GM13977 (cell line): ENCODE data around the gene IFNA2.

Source experiments
- DNase-seq: peaks from one replicate; pipeline ENCODE4 v3.0.0; 2012; ENCODE audit warnings: low spot score
- in situ Hi-C: fragments of 300-500 bp; cut with MboI; formaldehyde crosslinking; loops from one replicate; pipeline ENCODE4 v1.12.0; 2022; ENCODE audit warnings: low sequenced_read_pairs, low pct_unique_long_range_greater_than_20kb, mixed read lengths, inconsistent platforms; ENCODE audit not compliant: unreplicated experiment
- TF ChIP-seq, protein P1 (sequence below): IDR thresholded peaks from 2 replicates; pipeline ENCODE4 v1.5.1; 2012; ENCODE audit warnings: mild to moderate bottlenecking, control low read depth; ENCODE audit not compliant: insufficient read depth; ENCODE audit errors: extremely low read depth, missing control alignments

IFNA2 gene

DNA sequence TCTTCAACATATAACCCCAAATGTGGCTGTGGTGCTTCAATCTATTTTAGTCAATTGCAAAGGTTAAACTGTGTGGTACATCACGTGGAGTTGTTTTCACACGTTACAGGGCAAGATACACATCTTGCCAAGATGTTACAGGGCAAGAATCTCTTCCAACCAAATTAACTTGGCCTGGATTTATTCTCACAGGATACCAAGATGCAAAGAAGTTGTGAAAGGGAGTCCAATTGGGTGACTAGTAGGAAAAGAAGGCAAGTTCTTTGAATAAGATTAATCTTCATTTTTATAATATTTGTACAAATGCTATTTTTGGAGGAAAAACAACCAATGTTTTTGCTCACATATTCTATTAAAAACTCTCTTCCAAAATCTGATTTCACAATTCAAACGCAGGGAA, 18.9 kb upstream of the IFNA2 start:
- in situ Hi-C loops = no loop called here
- TF ChIP-seq, protein P1, sequence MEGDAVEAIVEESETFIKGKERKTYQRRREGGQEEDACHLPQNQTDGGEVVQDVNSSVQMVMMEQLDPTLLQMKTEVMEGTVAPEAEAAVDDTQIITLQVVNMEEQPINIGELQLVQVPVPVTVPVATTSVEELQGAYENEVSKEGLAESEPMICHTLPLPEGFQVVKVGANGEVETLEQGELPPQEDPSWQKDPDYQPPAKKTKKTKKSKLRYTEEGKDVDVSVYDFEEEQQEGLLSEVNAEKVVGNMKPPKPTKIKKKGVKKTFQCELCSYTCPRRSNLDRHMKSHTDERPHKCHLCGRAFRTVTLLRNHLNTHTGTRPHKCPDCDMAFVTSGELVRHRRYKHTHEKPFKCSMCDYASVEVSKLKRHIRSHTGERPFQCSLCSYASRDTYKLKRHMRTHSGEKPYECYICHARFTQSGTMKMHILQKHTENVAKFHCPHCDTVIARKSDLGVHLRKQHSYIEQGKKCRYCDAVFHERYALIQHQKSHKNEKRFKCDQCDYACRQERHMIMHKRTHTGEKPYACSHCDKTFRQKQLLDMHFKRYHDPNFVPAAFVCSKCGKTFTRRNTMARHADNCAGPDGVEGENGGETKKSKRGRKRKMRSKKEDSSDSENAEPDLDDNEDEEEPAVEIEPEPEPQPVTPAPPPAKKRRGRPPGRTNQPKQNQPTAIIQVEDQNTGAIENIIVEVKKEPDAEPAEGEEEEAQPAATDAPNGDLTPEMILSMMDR = no peak

DNA sequence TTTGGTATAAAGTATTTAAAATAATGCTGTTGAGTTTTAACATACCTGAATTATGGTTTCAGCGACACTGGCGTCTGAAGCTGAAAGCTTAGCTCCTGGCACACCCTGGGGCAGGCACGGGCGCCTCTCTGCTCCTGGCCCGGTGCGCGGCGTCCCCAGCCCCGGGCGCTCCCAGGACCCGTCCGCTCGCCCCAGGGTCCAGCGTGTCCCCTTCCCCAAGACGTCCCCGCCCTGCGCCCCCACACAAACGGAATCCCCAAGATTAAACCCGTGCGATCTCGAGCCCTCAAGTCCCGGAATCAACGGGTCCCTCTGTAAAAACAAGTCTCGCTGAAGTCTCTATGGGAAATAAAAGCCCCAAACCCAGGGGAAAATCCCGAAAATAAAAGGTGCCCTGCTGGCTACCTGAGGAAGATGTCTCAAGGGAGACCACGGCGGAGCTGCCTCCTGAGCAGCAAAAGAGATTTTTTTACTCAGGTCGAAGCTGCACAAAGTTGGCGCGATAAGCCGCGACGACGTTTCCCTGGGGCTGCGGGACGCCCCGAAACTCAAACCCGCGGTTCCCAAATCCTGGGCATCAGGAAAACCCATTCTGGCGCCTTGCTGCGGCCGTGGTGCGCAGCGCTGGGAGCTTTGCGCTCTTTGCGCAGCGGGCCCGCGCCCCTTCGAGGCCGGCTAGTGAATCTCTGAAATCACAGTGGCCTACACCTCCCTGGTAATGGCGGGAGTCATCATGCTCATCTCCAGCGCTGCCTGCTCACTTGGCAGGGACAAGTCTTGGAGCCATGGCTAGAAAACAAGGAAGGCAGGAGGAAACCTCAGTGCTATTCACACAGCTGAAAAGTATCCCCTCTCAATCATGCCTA, 17.4 kb upstream of the IFNA2 start:
- peak; percentile 28 for DNase-seq
- in situ Hi-C loops = no loop called here
- TF ChIP-seq, protein P1 = peak; percentile 29

More for the DNA sequence above, 18.9 kb upstream of the IFNA2 start:
- DNase-seq = no peak

DNA sequence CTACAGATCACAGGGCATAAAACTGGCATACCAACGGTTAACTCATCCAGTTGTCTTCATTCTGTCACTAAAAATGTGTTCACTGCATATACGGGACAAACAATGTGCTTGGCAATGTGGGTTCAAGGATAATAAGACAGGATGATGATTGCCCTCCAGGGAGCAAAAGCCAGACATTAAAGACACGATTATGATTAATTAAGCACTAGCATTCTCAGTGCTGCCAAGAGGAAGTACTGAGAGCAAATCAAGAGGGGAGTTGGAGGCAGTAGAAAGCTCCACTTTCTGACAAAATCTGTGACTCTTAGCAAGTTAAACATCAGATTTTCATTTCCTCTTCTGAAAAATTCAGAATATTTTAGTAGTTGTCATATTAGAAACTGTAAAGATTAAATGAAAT, 14.8 kb upstream of the IFNA2 start:
- in situ Hi-C loops = loop anchor here (10.0 kb wide), 1 partner anchor 65 kb away; the partner anchor contains the start of gene KLHL9
- DNase-seq = no peak
- TF ChIP-seq, protein P1 = no peak

DNA sequence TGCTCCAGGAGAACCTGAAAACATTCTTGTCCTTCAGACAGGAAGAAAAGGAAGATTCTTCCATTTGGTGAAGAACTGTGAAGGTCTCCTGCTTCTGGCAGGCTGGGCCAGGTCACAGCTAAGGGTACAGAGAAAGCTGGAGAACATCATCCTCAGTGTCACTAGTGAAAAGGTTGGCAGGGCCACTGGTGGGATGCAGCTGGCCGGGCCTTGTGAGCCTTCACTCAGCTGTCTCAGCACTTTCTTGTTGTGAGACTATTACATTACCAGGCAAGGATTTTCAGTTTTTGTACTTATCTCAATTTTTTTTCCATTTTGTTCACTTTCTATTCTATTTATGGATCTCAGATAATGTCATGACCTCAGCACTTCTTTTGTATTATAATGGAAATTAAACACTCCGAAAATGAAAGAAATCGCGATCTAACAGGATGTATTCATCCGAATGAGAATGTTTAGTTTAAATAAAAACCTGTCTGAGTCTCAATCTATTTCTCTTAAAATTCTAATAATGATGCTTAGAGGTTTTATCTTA, 13.8 kb upstream of the IFNA2 start:
- in situ Hi-C loops = loop anchor here (10.0 kb wide), 1 partner anchor 64 kb away; the partner anchor contains the start of gene KLHL9
- TF ChIP-seq, protein P1 = no peak
- DNase-seq = no peak

DNA sequence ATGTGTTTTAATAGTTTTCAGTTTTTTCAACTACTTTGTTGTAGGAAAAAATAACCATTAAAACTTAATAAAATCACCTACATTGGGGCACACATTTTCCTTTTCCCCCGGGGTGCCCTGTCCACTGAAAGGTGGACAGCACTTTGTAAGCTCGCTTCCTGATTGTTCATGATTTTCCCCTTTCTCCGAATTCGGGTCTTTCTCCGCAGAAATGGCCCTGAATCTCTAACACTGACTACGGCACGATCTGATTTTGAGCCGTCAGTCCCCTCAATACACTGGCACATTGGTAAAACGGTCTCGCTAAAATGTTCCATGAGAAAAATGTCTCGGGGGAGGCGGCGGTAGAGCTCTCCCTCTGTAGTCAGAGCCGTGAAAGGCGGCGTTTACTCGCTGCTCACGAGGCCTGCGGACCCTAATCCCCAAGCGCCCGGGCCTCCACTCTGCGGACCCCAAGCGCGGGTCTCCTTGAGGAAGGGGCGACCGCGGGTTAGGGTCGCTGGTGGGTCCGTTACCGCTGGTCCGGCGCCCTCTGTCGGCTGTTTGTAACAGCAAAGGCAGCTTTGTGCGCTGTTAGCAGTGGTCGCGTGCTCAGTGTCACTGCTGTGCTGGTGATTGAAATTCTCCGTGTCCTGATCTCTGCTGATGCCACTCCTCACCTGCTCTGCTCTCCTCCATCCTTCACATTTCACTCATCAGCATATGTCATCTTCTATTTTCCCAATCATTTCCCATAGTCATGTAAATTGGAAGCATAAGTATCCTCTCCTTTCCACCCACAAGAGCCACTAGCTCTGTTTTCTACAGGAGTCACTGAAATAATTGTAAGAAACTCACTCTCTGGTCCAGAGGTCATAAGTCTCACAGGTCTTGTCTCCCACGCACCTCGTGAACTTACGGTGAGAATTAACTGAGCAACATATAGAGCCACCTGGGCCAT, 10.8 kb upstream of the IFNA2 start:
- in situ Hi-C loops = loop anchor here (10.0 kb wide), 1 partner anchor 61 kb away; the partner anchor contains the start of gene KLHL9
- TF ChIP-seq, protein P1 = peak; percentile 92
- peak; percentile 41 for DNase-seq

DNA sequence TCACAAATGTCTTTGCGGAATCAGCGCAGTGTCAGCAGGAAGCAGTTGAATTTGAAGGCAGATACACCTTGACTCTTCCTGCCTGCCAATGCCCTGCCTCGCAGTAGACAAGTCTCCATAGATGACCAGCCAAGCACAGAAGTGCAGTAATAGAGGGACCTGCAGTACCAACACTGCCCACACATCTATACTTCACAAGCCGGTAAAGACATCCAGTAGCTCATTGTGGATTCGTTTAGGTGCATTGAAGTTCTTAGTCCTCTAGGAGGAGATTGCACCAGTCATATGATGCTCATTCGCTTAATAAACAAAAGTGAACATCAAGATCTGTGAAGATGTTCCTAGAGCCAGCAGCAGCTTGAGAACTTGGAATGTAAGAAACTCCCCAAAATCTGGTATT, 7.1 kb upstream of the IFNA2 start:
- TF ChIP-seq, protein P1 = no peak
- DNase-seq = no peak

More for the DNA sequence above, 7.1 kb upstream of the IFNA2 start:
- in situ Hi-C loops = loop anchor here (10.0 kb wide), 1 partner anchor 57 kb away; the partner anchor contains the start of gene KLHL9
